ENCODE results near the gene HMOX1.

The HMOX1 gene

GRCh38 chr22:35346596-35347220 is 34.2 kb upstream of the HMOX1 start:
- TF ChIP-seq, protein P1, sequence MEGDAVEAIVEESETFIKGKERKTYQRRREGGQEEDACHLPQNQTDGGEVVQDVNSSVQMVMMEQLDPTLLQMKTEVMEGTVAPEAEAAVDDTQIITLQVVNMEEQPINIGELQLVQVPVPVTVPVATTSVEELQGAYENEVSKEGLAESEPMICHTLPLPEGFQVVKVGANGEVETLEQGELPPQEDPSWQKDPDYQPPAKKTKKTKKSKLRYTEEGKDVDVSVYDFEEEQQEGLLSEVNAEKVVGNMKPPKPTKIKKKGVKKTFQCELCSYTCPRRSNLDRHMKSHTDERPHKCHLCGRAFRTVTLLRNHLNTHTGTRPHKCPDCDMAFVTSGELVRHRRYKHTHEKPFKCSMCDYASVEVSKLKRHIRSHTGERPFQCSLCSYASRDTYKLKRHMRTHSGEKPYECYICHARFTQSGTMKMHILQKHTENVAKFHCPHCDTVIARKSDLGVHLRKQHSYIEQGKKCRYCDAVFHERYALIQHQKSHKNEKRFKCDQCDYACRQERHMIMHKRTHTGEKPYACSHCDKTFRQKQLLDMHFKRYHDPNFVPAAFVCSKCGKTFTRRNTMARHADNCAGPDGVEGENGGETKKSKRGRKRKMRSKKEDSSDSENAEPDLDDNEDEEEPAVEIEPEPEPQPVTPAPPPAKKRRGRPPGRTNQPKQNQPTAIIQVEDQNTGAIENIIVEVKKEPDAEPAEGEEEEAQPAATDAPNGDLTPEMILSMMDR (IDR thresholded peaks at IDR 0.05; ENCODE audit: poor library complexity, severe bottlenecking), result no peak
- H3K36me3 ChIP-seq (ENCODE audit: low read depth), result no peaks in the 10 kb centered on the region
- no peaks in the 10 kb centered on the region for H3K9me3 ChIP-seq (ENCODE audit: severe bottlenecking)
- H3K27me3 ChIP-seq (ENCODE audit: insufficient read depth, poor library complexity, severe bottlenecking), result no peaks in the 10 kb centered on the region
- ATAC-seq (ENCODE audit: low read depth) (no peak), DNase-seq (ENCODE audit: low spot score) (no peak)
- H3K4me1 ChIP-seq (ENCODE audit: insufficient read depth, poor library complexity, severe bottlenecking), result no peaks in the 10 kb centered on the region
- H3K4me3 ChIP-seq (ENCODE audit: severe bottlenecking), result no peak overlapping the region
- no peak overlapping the region for H3K27ac ChIP-seq (ENCODE audit: poor library complexity, severe bottlenecking)

GRCh38 chr22:35347462-35347861 is 33.4 kb upstream of the HMOX1 start:
- H3K27me3 ChIP-seq (ENCODE audit: insufficient read depth, poor library complexity, severe bottlenecking), result no peaks in the 10 kb centered on the region
- no peaks in the 10 kb centered on the region for H3K9me3 ChIP-seq (ENCODE audit: severe bottlenecking)
- DNase-seq (ENCODE audit: low spot score) (no peak), ATAC-seq (ENCODE audit: low read depth) (no peak)
- no peaks in the 10 kb centered on the region for H3K36me3 ChIP-seq (ENCODE audit: low read depth)
- no peak overlapping the region for H3K4me3 ChIP-seq (ENCODE audit: severe bottlenecking)
- H3K27ac ChIP-seq (ENCODE audit: poor library complexity, severe bottlenecking), result no peak overlapping the region
- no peaks in the 10 kb centered on the region for H3K4me1 ChIP-seq (ENCODE audit: insufficient read depth, poor library complexity, severe bottlenecking)
- TF ChIP-seq, protein P1 (IDR thresholded peaks at IDR 0.05; ENCODE audit: poor library complexity, severe bottlenecking), result no peak

- ATAC-seq (ENCODE audit: low read depth), result no peak
- DNase-seq (ENCODE audit: low spot score), result no peak
- TF ChIP-seq, protein P1 (IDR thresholded peaks at IDR 0.05; ENCODE audit: poor library complexity, severe bottlenecking), result no peak
- Histone ChIP-seq H3K27me3 (ENCODE audit: insufficient read depth, poor library complexity, severe bottlenecking) (no peaks in the 10 kb centered on the region), H3K9me3 (ENCODE audit: severe bottlenecking) (no peaks in the 10 kb centered on the region), H3K4me1 (ENCODE audit: insufficient read depth, poor library complexity, severe bottlenecking) (no peaks in the 10 kb centered on the region), H3K27ac (ENCODE audit: poor library complexity, severe bottlenecking) (no peak overlapping the region), H3K4me3 (ENCODE audit: severe bottlenecking) (no peak overlapping the region), H3K36me3 (ENCODE audit: low read depth) (no peaks in the 10 kb centered on the region)
These were observed 32.8 kb upstream of the HMOX1 start for GRCh38 chr22:35348026-35348590.

- H3K4me1 ChIP-seq (ENCODE audit: insufficient read depth, poor library complexity, severe bottlenecking), result no peaks in the 10 kb centered on the region
- no peak overlapping the region for H3K27ac ChIP-seq (ENCODE audit: poor library complexity, severe bottlenecking)
These were observed 32.2 kb upstream of the HMOX1 start for GRCh38 chr22:35348703-35349102.

DNA sequence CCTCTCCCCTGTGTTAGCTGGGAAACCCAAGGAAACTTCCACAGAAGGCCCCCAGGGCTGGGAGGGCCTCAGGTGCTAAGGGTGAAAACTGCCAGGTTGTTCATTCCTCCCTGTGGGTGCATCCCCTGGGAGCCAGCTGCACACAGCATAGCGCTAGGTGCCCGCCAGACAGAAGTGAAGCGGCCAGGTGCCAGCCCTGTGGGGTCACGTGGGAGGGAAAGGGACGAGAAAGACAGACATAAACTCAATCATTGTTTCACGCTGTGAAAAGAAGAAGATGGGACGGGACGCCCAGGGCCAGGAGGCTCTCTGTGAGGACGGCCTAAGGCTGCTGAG is 31.6 kb upstream of the HMOX1 start:
- H3K4me3 ChIP-seq (ENCODE audit: severe bottlenecking), result no peak overlapping the region
- no peaks in the 10 kb centered on the region for H3K9me3 ChIP-seq (ENCODE audit: severe bottlenecking)
- no peaks in the 10 kb centered on the region for H3K27me3 ChIP-seq (ENCODE audit: insufficient read depth, poor library complexity, severe bottlenecking)
- no peak for ATAC-seq (ENCODE audit: low read depth)
- no peak overlapping the region for H3K27ac ChIP-seq (ENCODE audit: poor library complexity, severe bottlenecking)
- no peaks in the 10 kb centered on the region for H3K36me3 ChIP-seq (ENCODE audit: low read depth)
- TF ChIP-seq, protein P1 (IDR thresholded peaks at IDR 0.05; ENCODE audit: poor library complexity, severe bottlenecking), result no peak
- no peaks in the 10 kb centered on the region for H3K4me1 ChIP-seq (ENCODE audit: insufficient read depth, poor library complexity, severe bottlenecking)
- DNase-seq (ENCODE audit: low spot score), result no peak

More at GRCh38 chr22:35348703-35349102, 32.2 kb upstream of the HMOX1 start:
- Histone ChIP-seq H3K4me3 (ENCODE audit: severe bottlenecking) (no peak overlapping the region), H3K9me3 (ENCODE audit: severe bottlenecking) (no peaks in the 10 kb centered on the region), H3K36me3 (ENCODE audit: low read depth) (no peaks in the 10 kb centered on the region), H3K27me3 (ENCODE audit: insufficient read depth, poor library complexity, severe bottlenecking) (no peaks in the 10 kb centered on the region)
- DNase-seq (ENCODE audit: low spot score) (no peak), ATAC-seq (ENCODE audit: low read depth) (no peak)
- TF ChIP-seq, protein P1 (IDR thresholded peaks at IDR 0.05; ENCODE audit: poor library complexity, severe bottlenecking), result no peak

All from RWPE2 (cell line).